Heart right ventricle (tissue), 16 donors: Measurements from ENCODE around the gene SMYD1. TPM values are rescaled to one million over a fixed set of nuclear protein-coding genes. Genes with fewer than 3 reads are reported as not detected.

Experiments
- ATAC-seq, 8 donors: fragments of 200-7000 bp; cut with Tn5 transposase; one replicate each; pipeline ENCODE4 v1.9.1; 2020; ENCODE audit warnings: mild to moderate bottlenecking in 8 of 8, moderate library complexity in 8 of 8, moderate number of reproducible peaks in 1 of 8
- DNase-seq, 2 donors: peaks; one replicate each; pipeline ENCODE4 v3.0.0-alpha.2; 2020
- H3K27ac ChIP-seq, 10 donors: fragments of 200-600 bp; sonication (generic) in 2 of 10; one replicate each; pipeline versions ENCODE4 v1.5.0 to v1.8.0; 2020 to 2022; ENCODE audit warnings: mild to moderate bottlenecking in 3 of 10
- H3K27me3 ChIP-seq, 7 donors: fragments of 200-600 bp; one replicate each; pipeline ENCODE4 v1.8.0; 2021 to 2022; ENCODE audit warnings: mild to moderate bottlenecking in 2 of 7
- H3K36me3 ChIP-seq, 9 donors: fragments of 200-600 bp; sonication (generic) in 1 of 9; one replicate each; pipeline versions ENCODE4 v1.5.0 to v1.8.0; 2020 to 2022; ENCODE audit warnings: mild to moderate bottlenecking in 2 of 9
- H3K4me1 ChIP-seq, 9 donors: fragments of 200-600 bp; sonication (generic) in 1 of 9; one replicate each; pipeline versions ENCODE4 v1.5.0 to v1.8.0; 2020 to 2022; ENCODE audit warnings: mild to moderate bottlenecking in 4 of 9
- H3K4me3 ChIP-seq, 10 donors: fragments of 200-600 bp; sonication (generic) in 2 of 10; one replicate each; pipeline versions ENCODE4 v1.5.0 to v1.8.0; 2020 to 2022; ENCODE audit warnings: mild to moderate bottlenecking in 7 of 10, moderate library complexity in 2 of 10
- H3K9me3 ChIP-seq, 11 donors: fragments of 200-600 bp in 10 of 11; sonication (generic) in 2 of 11; one replicate each; pipeline versions ENCODE4 v1.5.0 to v1.8.0; 2013 to 2022; ENCODE audit warnings: mild to moderate bottlenecking in 2 of 11, control low read depth in 1 of 11, moderate library complexity in 1 of 11
- CTCF ChIP-seq, 9 donors: fragments of 200-600 bp; sonication (generic) in 2 of 9; IDR thresholded peaks; one replicate each; pipeline versions ENCODE4 v1.5.0 to v1.8.0; 2021 to 2022; ENCODE audit warnings: antibody characterized with exemption in 9 of 9, mild to moderate bottlenecking in 5 of 9, moderate library complexity in 1 of 9
- WGBS, 2 donors: extraction: QIAGEN DNeasy Blood & Tissue Kit; methylation state at CpG; one replicate each; pipeline ENCODE4 v1.1.7; 2013; ENCODE audit warnings: inconsistent platforms in 1 of 2; 5-methylcytosine and 5-hydroxymethylcytosine counted together
- intact Hi-C, 10 donors: fragments of 100-400 bp; cut with DNase I; formaldehyde crosslinking; loops; one replicate each; pipeline versions ENCODE4 v1.11.1 to v1.14.2; 2022
- polyA plus RNA-seq, 2 donors: library from polyadenylated mRNA; stranded (reverse); fragments of 200-250 nt; gene quantifications; one replicate each; pipeline ENCODE4 v1.2.3, GENCODE V29; 2013
- total RNA-seq, 10 donors: library from RNA; stranded (reverse); fragmentation: NEBNext Ultra II Directional in 3 of 10; extraction: Animal tissue kit (Norgen Biotek cat#: 25700) in 3 of 10; gene quantifications; one replicate each; pipeline versions ENCODE4 v1.2.1 to v1.2.4, GENCODE V29; 2021 to 2023
- donor health status: Arrhythmogenic right ventricular cardiomyopathy.
- donor health status: ischemic (EF 13 %, LVEDD 7.1; RV severe dilation, severe dysfunction).
- donor health status: healthy with polysubstance abuse.
- donor health status: DM: no; HTN: yes; CAD: no.
- donor health status: DM: no; HTN: no; CAD: no.
- donor health status: ischemic (EF 25% LVEDD 6.9; RV normal size, moderate dysfunction).
- donor health status: ischemic (EF 25% LVEDD 5.7; RV mildly dilated, moderate dysfunction).
- donor health status: healthy.
- donor health status: DM: yes; HTN: yes; CAD: no.
- donor health status: Ischemic cardiomyopathy.
- donor health status: ischemic (EF 35%, LVEDD 5.7; RV mildly dilated, moderate dysfunction).
- donor health status: nonischemic (EF 11% LVEDD 7.7; RV severe dilation, severe dysfunction).
- donor health status: DM: yes; HTN: yes; CAD: no.
- donor health status: PGD.
- donor health status: ischemic (EF 29% LVEDD 5.4; RV normal size, mild dysfunction).
- donor health status: nonischemic (EF 23%, LVEDD 6.1; RV moderate dilation, normal function).

The SMYD1 gene
- total and polyA plus RNA-seq, 12 donors, result 78.7 to 534 (median 377) TPM

GRCh38 chr2:88122141-88122884 lies 54.7 kb downstream of the SMYD1 start:
- ATAC-seq (no peak), DNase-seq (no peak)
- Histone ChIP-seq H3K9me3 (no peaks in the 10 kb centered on the region), H3K36me3 (no peaks in the 10 kb centered on the region), H3K4me3 (no peak overlapping the region), H3K27me3 (no peaks in the 10 kb centered on the region), H3K4me1 (no peaks in the 10 kb centered on the region), H3K27ac (no peak overlapping the region)
- TF ChIP-seq CTCF (IDR thresholded peaks at IDR 0.05), result no peak
- 80 to 86% methylated on average over 8 of the region's 8 CpGs for WGBS, 2 donors
- intact Hi-C loops, result no loop called here

GRCh38 chr2:88123164-88123974 lies 55.7 kb downstream of the SMYD1 start:
- intact Hi-C loops, result no loop called here
- Histone ChIP-seq H3K4me1 (no peaks in the 10 kb centered on the region), H3K4me3 (no peak overlapping the region), H3K36me3 (no peaks in the 10 kb centered on the region), H3K27ac (no peak overlapping the region), H3K9me3 (no peaks in the 10 kb centered on the region), H3K27me3 (no peaks in the 10 kb centered on the region)
- DNase-seq (no peak), ATAC-seq (no peak)
- TF ChIP-seq CTCF (IDR thresholded peaks at IDR 0.05), result no peak
- 65 to 67% methylated on average over 5 of the region's 5 CpGs for WGBS, 2 donors

GRCh38 chr2:88123975-88124917 lies 56.6 kb downstream of the SMYD1 start:
- no peaks in the 10 kb centered on the region for H3K4me1 ChIP-seq
- H3K36me3 ChIP-seq, result no peaks in the 10 kb centered on the region
- intact Hi-C loops, result no loop called here
- WGBS, 2 donors, result 89% methylated on average over 9 of the region's 9 CpGs
- ATAC-seq, result no peak
- no peak for DNase-seq
- H3K27ac ChIP-seq, result no peak overlapping the region
- no peak for TF ChIP-seq CTCF (IDR thresholded peaks at IDR 0.05)
- no peaks in the 10 kb centered on the region for H3K27me3 ChIP-seq
- H3K4me3 ChIP-seq, result no peak overlapping the region
- no peaks in the 10 kb centered on the region for H3K9me3 ChIP-seq

GRCh38 chr2:88125344-88125923 lies 57.8 kb downstream of the SMYD1 start:
- no peak for DNase-seq
- 66 to 69% methylated on average over 3 of the region's 3 CpGs for WGBS, 2 donors
- TF ChIP-seq CTCF (IDR thresholded peaks at IDR 0.05), result no peak
- no peak for ATAC-seq
- Histone ChIP-seq H3K9me3 (no peaks in the 10 kb centered on the region), H3K27ac (no peak overlapping the region), H3K4me3 (no peak overlapping the region), H3K27me3 (no peaks in the 10 kb centered on the region), H3K36me3 (no peaks in the 10 kb centered on the region), H3K4me1 (no peaks in the 10 kb centered on the region)
- intact Hi-C loops, result no loop called here
